Left colon (tissue), 2 donors: ENCODE data around the gene ZNF608. TPM values are rescaled to one million over a fixed set of nuclear protein-coding genes. Genes with fewer than 3 reads are reported as not detected.

Source experiments
- ATAC-seq: fragments of 200-7000 bp; cut with Tn5 transposase; one replicate; pipeline ENCODE4 v1.9.1; 2020; ENCODE audit warnings: mild to moderate bottlenecking, moderate library complexity
- DNase-seq, 2 donors: peaks; one replicate each; pipeline ENCODE4 v3.0.0-alpha.2; 2020
- intact Hi-C, 2 donors: fragments of 100-400 bp; cut with DNase I in 1 of 2; cut with micrococcal nuclease in 1 of 2; formaldehyde crosslinking; loops; one replicate each; pipeline versions ENCODE4 v1.11.2 to v1.14.0; 2022; cut with DNase I, micrococcal nuclease
- long read RNA-seq: library from polyadenylated mRNA; unstranded; transcript quantifications from one replicate; pipeline ENCODE4 v2.0.0, GENCODE V29; 2021
- total RNA-seq, 2 donors: library from RNA; stranded (reverse); fragmentation: NEBNext Ultra II Directional; extraction: Animal tissue kit (Norgen Biotek cat#: 25700); gene quantifications; one replicate each; pipeline ENCODE4 v1.2.1, GENCODE V29; 2021
- donor health status: DM: no; HTN: no; CAD: no.
- donor health status: DM: yes; HTN: yes; CAD: no.

ZNF608 gene
- 10 to 100 TPM; 16.2 to 23.1 TPM for total RNA-seq
- long read RNA-seq, partial matches to known transcripts, result 1 of 2 reads
- long read RNA-seq, other reads (novel, unspliced or antisense), result 1 of 2 reads

GRCh38 chr5:124745928-124746915 lies at the start of gene ZNF608:
ZNF608 (minus strand) TSS chr5:124746639; CDS start chr5:124744989, 1,650 bp downstream.
- no peak for ATAC-seq
- intact Hi-C loops, result loop anchor here in 1 of 2 donors (5.0 kb wide), 1 partner anchor 94 kb away; no protein-coding TSS in a partner anchor
- DNase-seq, result peak in 1 of 2 donors; percentile 39

GRCh38 chr5:124795829-124796228 lies 49.4 kb upstream of the ZNF608 start:
- intact Hi-C loops, result no loop called here
- DNase-seq (no peak), ATAC-seq (no peak)

GRCh38 chr5:124790895-124791732 lies 44.7 kb upstream of the ZNF608 start:
- intact Hi-C loops, result no loop called here
- DNase-seq (peak in 1 of 2 donors; percentile 30), ATAC-seq (peak; percentile 78)

- intact Hi-C loops, result no loop called here
- DNase-seq (no peak), ATAC-seq (peak; percentile 47)
Observed at GRCh38 chr5:124790301-124790894, 44.0 kb upstream of the ZNF608 start.

GRCh38 chr5:124789104-124789605 lies 42.7 kb upstream of the ZNF608 start:
- intact Hi-C loops, result no loop called here
- peak; percentile 36 for ATAC-seq
- no peak for DNase-seq

GRCh38 chr5:124783794-124784193 lies 37.4 kb upstream of the ZNF608 start:
- DNase-seq (no peak), ATAC-seq (no peak)
- intact Hi-C loops, result no loop called here

- intact Hi-C loops, result no loop called here
- DNase-seq (no peak), ATAC-seq (no peak)
Observed at GRCh38 chr5:124783285-124783684, 36.8 kb upstream of the ZNF608 start.

- intact Hi-C loops, result no loop called here
- no peak for DNase-seq
- ATAC-seq, result no peak
Observed at GRCh38 chr5:124782262-124782661, 35.8 kb upstream of the ZNF608 start.

GRCh38 chr5:124780011-124780410 lies 33.6 kb upstream of the ZNF608 start:
- DNase-seq (no peak), ATAC-seq (no peak)
- intact Hi-C loops, result no loop called here

- ATAC-seq (no peak), DNase-seq (no peak)
- intact Hi-C loops, result no loop called here
Observed at GRCh38 chr5:124773315-124774311, 27.2 kb upstream of the ZNF608 start.

- DNase-seq (no peak), ATAC-seq (no peak)
- intact Hi-C loops, result no loop called here
Observed at GRCh38 chr5:124772457-124773200, 26.2 kb upstream of the ZNF608 start.

- intact Hi-C loops, result no loop called here
- DNase-seq, result no peak
- no peak for ATAC-seq
Observed at GRCh38 chr5:124771761-124772160, 25.3 kb upstream of the ZNF608 start.

GRCh38 chr5:124764992-124765611 lies 18.7 kb upstream of the ZNF608 start:
- intact Hi-C loops, result no loop called here
- ATAC-seq, result no peak
- no peak for DNase-seq

- intact Hi-C loops, result no loop called here
- no peak for ATAC-seq
- DNase-seq, result no peak
Observed at GRCh38 chr5:124764585-124764984, 18.1 kb upstream of the ZNF608 start.

- intact Hi-C loops, result no loop called here
- no peak for DNase-seq
- no peak for ATAC-seq
Observed at GRCh38 chr5:124761010-124761409, 14.6 kb upstream of the ZNF608 start.

GRCh38 chr5:124760608-124761007 lies 14.2 kb upstream of the ZNF608 start:
- no peak for DNase-seq
- intact Hi-C loops, result no loop called here
- no peak for ATAC-seq

GRCh38 chr5:124755565-124755964 lies 9.1 kb upstream of the ZNF608 start:
- no peak for ATAC-seq
- DNase-seq, result no peak
- intact Hi-C loops, result no loop called here
